ENCODE measurements around the gene ICE2. TPM values are rescaled to one million over a fixed set of nuclear protein-coding genes. Genes with fewer than 3 reads are reported as not detected.
A peak's percentile ranks its signal among the peaks of the same experiment; 100 is the strongest.

The ICE2 gene
- total RNA-seq, 1 experiment from 2014 or later, result 37.4 TPM

- Histone ChIP-seq H3K36me3 (peaks cover 2% of the 10 kb centered on the region; the same call in 1 of the 2 replicates), H3K9me3 (replicated peaks) (no peaks in the 10 kb centered on the region), H3K27me3 (no peaks in the 10 kb centered on the region), H3K27ac (no peak overlapping the region), H3K4me1 (no peaks in the 10 kb centered on the region), H3K4me3 (no peak overlapping the region)
- DNase-seq, result no peak
Measured at GRCh38 chr15:60442763-60443162, 36.2 kb downstream of the ICE2 start.

DNA sequence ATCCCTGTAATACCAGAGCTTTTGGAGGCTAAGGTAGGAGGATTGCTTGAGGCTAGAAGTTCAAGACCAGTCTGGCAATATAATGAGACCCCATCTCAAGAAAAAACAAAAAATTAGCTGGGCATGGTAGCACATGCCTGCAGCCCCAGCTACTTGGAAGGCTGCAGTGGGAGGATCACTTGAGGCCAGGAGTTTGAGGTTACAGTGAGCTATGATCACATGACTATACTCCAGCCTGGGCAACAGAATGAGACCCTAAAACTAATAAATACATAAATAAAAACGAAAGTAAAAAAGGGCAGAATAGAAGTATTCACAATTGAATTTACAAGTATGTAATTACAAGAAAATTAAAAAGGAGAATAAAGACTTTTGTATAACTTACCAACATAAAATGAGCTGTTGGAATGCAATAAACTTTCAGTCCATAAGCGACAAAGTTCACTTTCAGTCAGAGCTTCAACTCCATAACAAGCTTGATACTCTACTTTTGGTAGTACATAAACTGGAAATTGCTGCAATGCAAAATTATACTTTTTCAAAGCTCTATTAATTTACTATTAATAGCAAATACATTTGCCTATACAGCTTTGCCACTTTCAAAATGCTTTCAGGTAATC lies 36.8 kb downstream of the ICE2 start:
- H3K27me3 ChIP-seq, result no peaks in the 10 kb centered on the region
- DNase-seq, result no peak
- no peaks in the 10 kb centered on the region for H3K4me1 ChIP-seq
- no peak overlapping the region for H3K4me3 ChIP-seq
- peaks cover 2% of the 10 kb centered on the region; the same call in 1 of the 2 replicates for H3K36me3 ChIP-seq
- H3K9me3 ChIP-seq (replicated peaks), result no peaks in the 10 kb centered on the region
- no peak overlapping the region for H3K27ac ChIP-seq

DNA sequence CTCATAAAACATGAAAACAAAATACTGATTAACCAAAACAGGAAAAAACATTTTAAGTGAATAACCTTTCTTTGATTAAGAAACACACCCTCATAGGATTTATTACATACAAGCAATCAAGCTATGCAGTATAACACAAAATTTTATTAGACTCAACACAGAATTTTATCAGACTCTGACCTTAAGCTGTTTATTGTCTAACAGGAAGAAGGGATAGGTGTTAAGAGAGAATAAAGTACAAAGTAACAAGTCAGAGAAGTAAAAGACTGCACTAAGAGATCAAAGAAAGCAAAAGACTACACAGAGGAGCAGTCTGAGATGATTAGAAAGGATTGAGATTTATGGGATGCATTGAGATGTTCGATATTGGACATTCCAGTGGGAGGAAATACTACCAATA lies 37.6 kb downstream of the ICE2 start:
- peaks cover 2% of the 10 kb centered on the region; the same call in 1 of the 2 replicates for H3K36me3 ChIP-seq
- no peaks in the 10 kb centered on the region for H3K4me1 ChIP-seq
- H3K27me3 ChIP-seq, result no peaks in the 10 kb centered on the region
- no peaks in the 10 kb centered on the region for H3K9me3 ChIP-seq (replicated peaks)
- H3K27ac ChIP-seq, result no peak overlapping the region
- no peak overlapping the region for H3K4me3 ChIP-seq
- DNase-seq, result no peak

DNA sequence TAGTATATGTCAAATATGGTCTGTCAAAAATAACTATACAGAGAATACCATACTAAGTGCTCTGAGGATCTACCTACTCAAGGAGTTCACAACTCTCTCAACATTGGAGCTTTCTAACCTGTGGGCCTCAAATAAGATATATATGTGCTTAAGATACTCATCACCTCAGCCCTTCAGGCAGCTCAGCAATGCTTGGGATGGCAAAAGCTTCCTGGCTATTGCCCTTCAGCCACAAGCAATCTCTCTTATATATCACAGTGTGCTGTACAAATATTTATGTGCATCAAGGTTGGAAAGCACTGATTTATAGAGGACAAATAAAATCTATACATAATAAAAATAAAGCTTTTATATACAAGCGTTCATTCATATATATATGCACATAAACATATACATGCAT lies 40.3 kb downstream of the ICE2 start:
- no peak for DNase-seq
- H3K27me3 ChIP-seq, result no peaks in the 10 kb centered on the region
- H3K4me3 ChIP-seq, result no peak overlapping the region
- no peaks in the 10 kb centered on the region for H3K4me1 ChIP-seq
- H3K27ac ChIP-seq, result no peak overlapping the region
- no peaks in the 10 kb centered on the region for H3K9me3 ChIP-seq (replicated peaks)
- H3K36me3 ChIP-seq, result peaks cover 2% of the 10 kb centered on the region; the same call in 1 of the 2 replicates

DNA sequence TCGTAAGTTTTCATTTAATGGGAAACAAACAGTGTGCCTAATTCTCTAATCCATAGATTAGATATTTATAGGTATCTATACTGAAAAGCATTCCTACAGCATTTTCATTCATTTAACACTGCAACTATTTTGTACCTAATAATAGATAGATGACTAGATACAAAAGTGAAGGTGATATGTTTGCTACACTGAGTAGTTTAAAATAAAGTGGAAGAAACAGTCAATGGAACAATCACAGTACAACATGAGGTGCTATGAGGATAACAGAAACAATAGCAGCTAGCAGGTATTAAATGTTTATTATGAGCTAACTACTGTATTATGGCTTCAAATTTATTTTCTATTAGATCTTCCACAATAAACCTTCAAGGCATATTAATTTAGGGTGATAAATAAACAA lies 50.0 kb downstream of the ICE2 start:
- Histone ChIP-seq H3K27ac (no peak overlapping the region), H3K4me3 (no peak overlapping the region), H3K36me3 (peaks cover 6% of the 10 kb centered on the region; the same call in 1 of the 2 replicates), H3K9me3 (replicated peaks) (no peaks in the 10 kb centered on the region), H3K27me3 (no peaks in the 10 kb centered on the region), H3K4me1 (peaks cover 8% of the 10 kb centered on the region)
- no peak for DNase-seq

DNA sequence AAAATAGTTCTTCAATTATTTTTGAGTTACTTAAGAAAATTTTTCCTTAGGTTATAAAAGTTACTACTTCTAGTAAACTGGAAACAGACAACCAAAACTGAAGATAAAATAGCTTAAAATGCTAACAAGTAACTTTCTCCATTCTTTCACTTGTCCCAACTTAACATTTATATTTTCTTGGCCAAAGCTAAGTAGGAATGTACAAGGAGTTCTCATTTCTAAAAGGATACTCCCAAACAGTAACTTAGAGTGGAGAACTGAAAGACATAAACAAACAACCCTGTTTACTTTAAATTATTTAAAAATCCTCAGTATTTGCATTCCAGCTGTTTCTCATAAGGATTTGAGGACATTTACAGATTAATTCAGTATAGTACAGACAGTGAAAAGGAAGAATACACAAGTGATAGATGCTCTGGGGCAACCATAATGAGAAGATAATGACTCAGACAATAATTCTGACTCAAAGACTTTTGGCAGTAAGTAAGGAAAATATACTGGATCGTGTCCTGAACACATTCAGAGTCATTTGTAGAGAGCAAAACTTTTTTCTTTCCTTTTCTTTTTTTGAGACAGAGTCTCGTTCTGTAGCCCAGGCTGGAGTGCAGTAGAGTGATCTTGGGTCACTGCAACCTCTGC lies 52.0 kb downstream of the ICE2 start:
- Histone ChIP-seq H3K36me3 (peaks cover 6% of the 10 kb centered on the region; the same call in 1 of the 2 replicates), H3K27me3 (no peaks in the 10 kb centered on the region), H3K27ac (no peak overlapping the region), H3K9me3 (replicated peaks) (no peaks in the 10 kb centered on the region), H3K4me3 (no peak overlapping the region), H3K4me1 (peaks cover 19% of the 10 kb centered on the region)
- DNase-seq, result no peak

- H3K27me3 ChIP-seq, result no peaks in the 10 kb centered on the region
- no peak overlapping the region for H3K4me3 ChIP-seq
- H3K9me3 ChIP-seq (replicated peaks), result no peaks in the 10 kb centered on the region
- no peak overlapping the region for H3K27ac ChIP-seq
- H3K4me1 ChIP-seq, result peaks cover 25% of the 10 kb centered on the region
- DNase-seq, result no peak
- H3K36me3 ChIP-seq, result no peaks in the 10 kb centered on the region; the same call in 1 of the 2 replicates
Measured at GRCh38 chr15:60425461-60425860, 53.5 kb downstream of the ICE2 start.

- H3K27me3 ChIP-seq, result no peaks in the 10 kb centered on the region
- H3K4me3 ChIP-seq, result no peak overlapping the region
- H3K36me3 ChIP-seq, result no peaks in the 10 kb centered on the region; the same call in 1 of the 2 replicates
- no peaks in the 10 kb centered on the region for H3K9me3 ChIP-seq (replicated peaks)
- peaks cover 25% of the 10 kb centered on the region for H3K4me1 ChIP-seq
- H3K27ac ChIP-seq, result peak overlapping the region; percentile 36; the same call in 1 of the 2 replicates
- no peak for DNase-seq
Measured at GRCh38 chr15:60424006-60424405, 54.9 kb downstream of the ICE2 start.

DNA sequence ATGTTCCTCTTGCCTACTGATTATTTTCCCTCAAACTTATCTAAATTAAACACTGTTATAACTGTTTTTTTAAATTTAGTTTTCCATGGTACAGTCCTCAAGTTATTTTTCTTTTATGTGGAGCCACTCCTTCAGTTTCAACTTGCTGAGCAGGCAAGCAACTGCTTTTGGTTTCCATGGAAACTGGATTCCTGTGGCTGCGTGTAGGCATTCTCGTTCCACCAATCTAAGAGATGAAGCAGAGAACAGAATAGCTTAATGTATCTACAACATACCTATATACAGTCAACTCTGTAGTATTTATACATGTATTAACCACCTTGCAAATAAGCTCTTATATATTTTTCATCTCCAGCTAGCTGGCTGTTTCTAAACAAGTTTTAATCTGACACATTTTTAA lies 55.4 kb downstream of the ICE2 start:
- Histone ChIP-seq H3K27me3 (no peaks in the 10 kb centered on the region), H3K4me1 (peaks cover 25% of the 10 kb centered on the region), H3K27ac (peak overlapping the region; percentile 36; the same call in 1 of the 2 replicates), H3K4me3 (no peak overlapping the region), H3K36me3 (no peaks in the 10 kb centered on the region; the same call in 1 of the 2 replicates), H3K9me3 (replicated peaks) (no peaks in the 10 kb centered on the region)
- peak; percentile 79 to 85 for DNase-seq

DNA sequence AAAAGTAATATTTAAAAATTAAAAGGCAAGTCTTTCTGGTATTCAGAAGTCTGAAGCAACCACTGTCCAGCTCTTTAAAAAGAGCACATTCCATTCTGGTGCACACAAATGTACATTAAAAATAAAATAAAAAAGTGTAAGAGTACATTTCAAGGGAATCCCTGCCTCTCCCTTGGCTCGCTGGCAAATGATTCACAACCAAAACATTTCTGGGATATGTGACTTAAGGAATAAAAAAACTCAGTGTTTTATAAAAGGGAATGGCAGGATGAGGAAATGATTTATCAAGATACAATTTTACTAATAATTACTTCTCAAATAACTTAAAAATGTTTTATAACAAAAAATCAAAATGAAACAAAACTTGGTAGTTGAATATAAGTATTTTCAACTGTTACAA lies 57.4 kb downstream of the ICE2 start:
- Histone ChIP-seq H3K27ac (no peak overlapping the region), H3K36me3 (no peaks in the 10 kb centered on the region), H3K4me1 (peaks cover 25% of the 10 kb centered on the region), H3K27me3 (no peaks in the 10 kb centered on the region), H3K4me3 (no peak overlapping the region), H3K9me3 (replicated peaks) (no peaks in the 10 kb centered on the region)
- DNase-seq, result no peak

GRCh38 chr15:60420203-60420716 lies 58.7 kb downstream of the ICE2 start:
- peaks cover 25% of the 10 kb centered on the region for H3K4me1 ChIP-seq
- H3K36me3 ChIP-seq, result no peaks in the 10 kb centered on the region
- H3K9me3 ChIP-seq (replicated peaks), result no peaks in the 10 kb centered on the region
- no peak for DNase-seq
- H3K4me3 ChIP-seq, result no peak overlapping the region
- no peaks in the 10 kb centered on the region for H3K27me3 ChIP-seq
- H3K27ac ChIP-seq, result no peak overlapping the region

- H3K27me3 ChIP-seq, result no peaks in the 10 kb centered on the region
- H3K9me3 ChIP-seq (replicated peaks), result no peaks in the 10 kb centered on the region
- H3K4me1 ChIP-seq, result peaks cover 22% of the 10 kb centered on the region
- DNase-seq, result no peak
- no peak overlapping the region for H3K27ac ChIP-seq
- H3K36me3 ChIP-seq, result no peaks in the 10 kb centered on the region
- H3K4me3 ChIP-seq, result no peak overlapping the region
Measured at GRCh38 chr15:60419753-60420152, 59.2 kb downstream of the ICE2 start.

DNA sequence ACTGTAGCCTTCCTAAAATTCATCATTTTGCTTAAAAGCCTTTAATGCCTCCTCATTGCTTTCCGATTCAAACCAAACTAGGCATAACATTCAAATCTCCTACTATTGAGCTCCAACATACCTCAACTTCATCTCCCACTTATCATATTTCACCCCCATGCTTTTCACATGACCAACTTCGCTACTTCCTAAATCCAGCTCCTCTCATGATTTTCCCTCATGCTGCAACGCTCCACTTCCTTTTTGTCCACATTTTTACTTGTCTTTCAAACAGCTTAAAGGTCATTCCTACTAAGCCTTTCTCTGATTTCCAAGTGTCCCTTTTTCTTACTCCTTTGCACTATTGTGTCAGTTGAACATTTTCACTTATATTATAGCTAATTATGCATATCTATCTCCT lies 60.8 kb downstream of the ICE2 start:
- no peaks in the 10 kb centered on the region for H3K36me3 ChIP-seq
- H3K9me3 ChIP-seq (replicated peaks), result no peaks in the 10 kb centered on the region
- DNase-seq, result no peak
- no peaks in the 10 kb centered on the region for H3K27me3 ChIP-seq
- H3K4me3 ChIP-seq, result no peak overlapping the region
- H3K4me1 ChIP-seq, result peaks cover 18% of the 10 kb centered on the region
- no peak overlapping the region for H3K27ac ChIP-seq

DNA sequence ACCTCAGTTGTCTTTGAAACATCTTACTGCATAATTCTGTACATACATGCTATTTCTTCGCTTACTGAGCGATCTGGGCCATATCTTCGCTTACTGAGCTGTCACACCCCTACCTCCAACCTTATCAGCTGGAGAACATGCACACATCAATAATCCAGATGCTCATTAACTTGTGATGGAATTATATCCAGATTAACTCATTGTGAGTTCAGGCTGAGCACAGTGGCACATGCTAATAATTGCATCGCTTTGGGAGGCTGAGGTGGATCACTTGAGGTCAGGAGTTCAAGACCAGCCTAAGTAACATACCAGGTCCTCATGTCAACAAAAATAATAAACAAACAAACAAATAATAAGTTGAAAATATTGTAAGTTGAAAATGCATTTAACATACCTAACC lies 61.8 kb downstream of the ICE2 start:
- no peaks in the 10 kb centered on the region for H3K9me3 ChIP-seq (replicated peaks)
- H3K27ac ChIP-seq, result no peak overlapping the region
- no peak overlapping the region for H3K4me3 ChIP-seq
- no peak for DNase-seq
- no peaks in the 10 kb centered on the region for H3K36me3 ChIP-seq
- H3K4me1 ChIP-seq, result peaks cover 14% of the 10 kb centered on the region
- no peaks in the 10 kb centered on the region for H3K27me3 ChIP-seq

GRCh38 chr15:60416484-60416883 lies 62.5 kb downstream of the ICE2 start:
- no peaks in the 10 kb centered on the region for H3K36me3 ChIP-seq
- no peak for DNase-seq
- H3K27ac ChIP-seq, result no peak overlapping the region
- H3K4me1 ChIP-seq, result peaks cover 10% of the 10 kb centered on the region
- no peaks in the 10 kb centered on the region for H3K27me3 ChIP-seq
- H3K9me3 ChIP-seq (replicated peaks), result no peaks in the 10 kb centered on the region
- no peak overlapping the region for H3K4me3 ChIP-seq

All from SJCRH30 (cell line).